HEK293 (cell line): ENCODE measurements around the gene MDM4.
"Not testable (repeated sequence)": the region's sequence is repeated elsewhere in the genome, so short reads cannot be mapped to it uniquely, and the experiment has no call there.

ENCODE experiments used
- CTCF ChIA-PET: fragments of 350-600 bp; formaldehyde crosslinking; extraction: SDS; loops from one replicate; lab custom pipeline; 2021; ENCODE audit warnings: antibody characterized with exemption; lab: Yijun Ruan, JAX
- POLR2A ChIA-PET: fragments of 300-600 bp; formaldehyde crosslinking; extraction: SDS; loops from one replicate; lab custom pipeline; 2020; ENCODE audit warnings: antibody characterized with exemption, inconsistent platforms; lab: Yijun Ruan, JAX
- H3K27ac ChIP-seq: fragments of 200-500 bp; sonication (Bioruptor generic); 2 replicates; pipeline ENCODE4 v1.5.1; 2014; ENCODE audit warnings: low read depth, low read length, control low read depth, inconsistent platforms; ENCODE audit errors: extremely low read depth
- H3K36me3 ChIP-seq, 2 experiments: fragments of 200-500 bp in 1 of 2; sonication (Bioruptor generic) in 1 of 2; 1 replicate in 1 of 2; 2 replicates in 1 of 2; pipeline ENCODE4 v1.5.1; 2014 to 2017; ENCODE audit warnings: inconsistent platforms in 2 of 2, low read length in 2 of 2; ENCODE audit not compliant: control insufficient read depth in 2 of 2, insufficient read depth in 1 of 2
- H3K4me1 ChIP-seq: fragments of 200-500 bp; sonication (Bioruptor generic); 2 replicates; pipeline ENCODE4 v1.5.1; 2014; ENCODE audit warnings: mild to moderate bottlenecking, low read length, inconsistent platforms; ENCODE audit not compliant: control insufficient read depth, insufficient read depth
- H3K4me3 ChIP-seq: 2 replicates; pipeline ENCODE4 v1.5.1; 2011; ENCODE audit warnings: low read depth, mild to moderate bottlenecking, control low read depth, low read length, moderate library complexity
- H3K9me3 ChIP-seq: fragments of 200-500 bp; sonication (Bioruptor generic); 2 replicates; pipeline ENCODE4 v1.5.1; 2014; ENCODE audit warnings: low read depth, low read length, inconsistent platforms; ENCODE audit not compliant: control insufficient read depth, insufficient read depth
- GLIS1 ChIP-seq: fragments of 450-650 bp; formaldehyde crosslinking; IDR thresholded peaks from 2 replicates; pipeline ENCODE4 v1.5.1; 2016; ENCODE audit warnings: missing biosample characterization, missing genetic modification characterization
- OVOL3 ChIP-seq: fragments of 450-650 bp; formaldehyde crosslinking; IDR thresholded peaks from 2 replicates; pipeline ENCODE4 v1.5.1; 2016; ENCODE audit warnings: missing biosample characterization, missing genetic modification characterization
- SETDB1 ChIP-seq: IDR thresholded peaks from one replicate; pipeline ENCODE4 v1.6.1; 2017; ENCODE audit warnings: mild to moderate bottlenecking, low read length, moderate library complexity, mixed read lengths; ENCODE audit not compliant: insufficient read length
- ZBTB48 ChIP-seq: fragments of 450-650 bp; formaldehyde crosslinking; IDR thresholded peaks from 2 replicates; pipeline ENCODE4 v1.5.1; 2016; ENCODE audit warnings: missing biosample characterization, missing genetic modification characterization
- ZNF132 ChIP-seq: fragments of 450-650 bp; formaldehyde crosslinking; IDR thresholded peaks from 2 replicates; pipeline ENCODE4 v1.5.1; 2017; ENCODE audit warnings: missing biosample characterization, missing genetic modification characterization, borderline replicate concordance
- ZNF394 ChIP-seq: fragments of 450-650 bp; formaldehyde crosslinking; IDR thresholded peaks from 2 replicates; pipeline ENCODE4 v1.5.1; 2016; ENCODE audit warnings: missing biosample characterization, missing genetic modification characterization, mild to moderate bottlenecking, moderate library complexity, borderline replicate concordance
- ZNF596 ChIP-seq: fragments of 450-650 bp; IDR thresholded peaks from 2 replicates; pipeline ENCODE4 v1.5.0; 2018; ENCODE audit warnings: missing biosample characterization, mild to moderate bottlenecking, missing genetic modification characterization, moderate library complexity
- ZNF777 ChIP-seq: fragments of 450-650 bp; formaldehyde crosslinking; IDR thresholded peaks from 2 replicates; pipeline ENCODE4 v1.5.1; 2017; ENCODE audit warnings: missing biosample characterization, missing genetic modification characterization, borderline replicate concordance
- TF ChIP-seq, protein P1 (sequence below): fragments of 450-650 bp; formaldehyde crosslinking; IDR thresholded peaks from 2 replicates; pipeline ENCODE4 v1.5.1; 2017; ENCODE audit warnings: missing biosample characterization, missing genetic modification characterization
- TF ChIP-seq, protein P2 (sequence below): fragments of 450-650 bp; IDR thresholded peaks from 2 replicates; pipeline ENCODE4 v1.5.1; 2018; ENCODE audit warnings: missing biosample characterization, missing genetic modification characterization
- TF ChIP-seq, protein P3 (sequence below): fragments of 450-650 bp; formaldehyde crosslinking; conservative IDR thresholded peaks from 2 replicates; pipeline ENCODE4 v1.5.1; 2016; ENCODE audit warnings: low read depth, missing biosample characterization, missing genetic modification characterization
- TF ChIP-seq, protein P4 (sequence below): fragments of 450-650 bp; formaldehyde crosslinking; IDR thresholded peaks from 2 replicates; pipeline ENCODE4 v1.5.1; 2016; ENCODE audit warnings: missing biosample characterization, missing genetic modification characterization

The MDM4 gene

DNA sequence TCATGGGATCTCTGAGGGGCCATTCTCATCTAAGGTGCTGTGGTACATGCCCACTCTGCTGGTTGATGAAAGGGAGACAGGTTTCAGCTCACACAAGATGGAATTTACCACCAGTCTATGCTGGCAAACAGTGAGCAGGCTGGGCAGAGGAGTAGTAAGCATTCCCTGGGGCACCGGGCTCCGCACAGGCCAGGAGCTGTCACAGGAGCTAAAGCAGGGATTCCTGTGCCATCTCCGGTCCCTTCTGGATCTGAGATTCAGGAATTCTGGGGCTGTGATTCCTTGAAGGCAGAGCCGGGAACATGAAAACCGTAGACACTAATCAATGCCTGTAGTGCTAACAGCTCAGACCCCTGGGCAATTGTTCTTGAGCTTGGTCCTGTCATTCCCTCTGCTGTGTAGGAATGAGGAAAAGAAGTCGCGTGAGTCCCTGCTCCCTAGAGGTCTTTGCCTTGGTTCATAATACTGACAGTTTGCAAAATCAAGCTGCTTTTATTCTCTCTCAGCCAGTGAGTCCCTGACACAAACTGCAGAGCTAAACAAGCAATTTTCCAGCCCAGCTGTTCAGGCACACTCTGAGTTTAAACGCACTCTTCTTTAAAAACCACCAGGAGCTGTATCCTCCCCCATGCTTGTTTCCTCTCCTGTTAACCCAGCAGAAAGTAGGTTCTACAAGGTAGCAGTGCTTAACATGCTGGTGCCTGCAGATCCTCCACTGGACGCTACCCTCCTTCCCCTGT is 52.5 kb downstream of the MDM4 start:
- Histone ChIP-seq H3K27ac (no peak overlapping the region), H3K9me3 (no peaks in the 10 kb centered on the region), H3K4me3 (no peak overlapping the region), H3K4me1 (no peaks in the 10 kb centered on the region), H3K36me3 (no peaks in the 10 kb centered on the region)
- POLR2A ChIA-PET, result no interaction called here
- TF ChIP-seq OVOL3 (tag by site-specific recombination) (no peak), ZNF596 (no peak)
- TF ChIP-seq, all 188 proteins: peak for 0
- CTCF ChIA-PET, result interaction anchor here (1.0 to 19.5 kb wide), 5 partner anchors 194 to 374 kb away, joined by 3 to 401 read pairs (median 4); no protein-coding TSS in a partner anchor

DNA sequence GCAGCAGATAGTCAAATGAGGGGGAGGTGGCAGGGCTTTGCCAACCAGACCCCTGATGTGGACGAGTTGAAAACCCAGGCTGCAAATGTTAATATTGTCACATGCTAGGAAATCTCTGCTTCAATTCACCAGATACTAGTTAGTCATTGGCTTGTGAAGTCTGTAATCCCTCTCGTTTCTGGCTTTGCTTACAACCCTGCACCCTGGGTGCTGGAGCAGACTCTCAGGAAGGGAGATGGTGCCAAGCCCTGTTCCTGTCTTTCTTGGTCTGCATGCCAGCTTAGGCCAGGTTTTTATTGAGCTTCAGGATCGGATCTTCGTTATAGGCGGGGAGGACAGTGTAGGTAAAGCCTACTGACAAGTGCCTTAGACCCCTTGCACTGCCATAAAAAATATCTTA is 53.3 kb downstream of the MDM4 start:
- Histone ChIP-seq H3K36me3 (no peaks in the 10 kb centered on the region), H3K4me1 (no peaks in the 10 kb centered on the region), H3K9me3 (no peaks in the 10 kb centered on the region), H3K27ac (no peak overlapping the region), H3K4me3 (no peak overlapping the region)
- ChIA-PET CTCF (interaction anchor here (1.5 to 19.5 kb wide), 4 partner anchors 193 to 373 kb away, joined by 4 to 401 read pairs (median 40); no protein-coding TSS in a partner anchor), POLR2A (no interaction called here)
- TF ChIP-seq ZNF132 (tag by site-specific recombination), result no peak
- TF ChIP-seq, protein P1, sequence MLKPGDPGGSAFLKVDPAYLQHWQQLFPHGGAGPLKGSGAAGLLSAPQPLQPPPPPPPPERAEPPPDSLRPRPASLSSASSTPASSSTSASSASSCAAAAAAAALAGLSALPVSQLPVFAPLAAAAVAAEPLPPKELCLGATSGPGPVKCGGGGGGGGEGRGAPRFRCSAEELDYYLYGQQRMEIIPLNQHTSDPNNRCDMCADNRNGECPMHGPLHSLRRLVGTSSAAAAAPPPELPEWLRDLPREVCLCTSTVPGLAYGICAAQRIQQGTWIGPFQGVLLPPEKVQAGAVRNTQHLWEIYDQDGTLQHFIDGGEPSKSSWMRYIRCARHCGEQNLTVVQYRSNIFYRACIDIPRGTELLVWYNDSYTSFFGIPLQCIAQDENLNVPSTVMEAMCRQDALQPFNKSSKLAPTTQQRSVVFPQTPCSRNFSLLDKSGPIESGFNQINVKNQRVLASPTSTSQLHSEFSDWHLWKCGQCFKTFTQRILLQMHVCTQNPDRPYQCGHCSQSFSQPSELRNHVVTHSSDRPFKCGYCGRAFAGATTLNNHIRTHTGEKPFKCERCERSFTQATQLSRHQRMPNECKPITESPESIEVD, result no peak

DNA sequence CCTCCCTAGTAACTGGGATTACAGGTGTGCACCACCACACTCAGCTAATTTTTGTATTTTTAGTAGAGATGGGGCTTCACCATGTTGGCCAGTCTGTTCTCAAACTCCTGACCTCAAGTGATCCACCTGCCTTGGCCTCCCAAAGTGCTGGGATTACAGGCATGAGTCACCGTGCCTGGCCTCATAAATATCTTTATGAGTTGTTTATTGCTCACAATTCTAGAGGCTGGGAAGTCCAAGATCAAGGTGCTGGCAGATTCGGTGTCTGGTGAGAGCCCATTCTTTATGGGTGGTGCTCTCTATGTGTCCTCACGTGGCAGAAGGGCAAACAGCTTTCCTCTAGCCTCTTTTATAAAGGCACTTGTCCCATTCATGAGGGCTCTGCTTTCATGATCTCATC is 53.8 kb downstream of the MDM4 start:
- H3K9me3 ChIP-seq, POLR2A ChIA-PET, H3K4me1 ChIP-seq, H3K4me3 ChIP-seq, H3K27ac ChIP-seq, H3K36me3 ChIP-seq: not testable (repeated sequence)
- CTCF ChIA-PET, result interaction anchor here (3.0 to 19.5 kb wide), 2 partner anchors 194 to 236 kb away, joined by 11 to 401 read pairs; no protein-coding TSS in a partner anchor
- TF ChIP-seq SETDB1 (peak; percentile 59), GLIS1 (tag by site-specific recombination) (peak; percentile 34; the same call in 1 of the 2 replicates)

DNA sequence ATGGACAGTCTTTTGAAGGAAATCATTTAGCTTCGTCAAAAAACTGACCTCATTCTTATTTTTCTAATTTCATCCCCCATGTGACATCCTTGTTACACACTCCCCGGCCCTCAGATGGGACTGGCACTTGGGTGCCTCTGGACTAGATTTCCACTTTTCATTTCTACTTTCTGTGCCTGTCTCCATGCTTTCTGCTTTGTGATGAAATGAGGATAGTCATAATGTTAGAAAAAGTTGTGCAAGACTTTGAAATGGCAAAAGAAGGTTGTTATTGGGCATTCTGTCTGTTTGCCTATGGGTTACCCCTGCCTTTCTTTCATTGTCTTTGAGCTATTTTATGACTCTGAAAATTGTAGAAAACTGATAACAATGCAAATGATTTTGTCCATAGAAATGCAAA is 54.9 kb downstream of the MDM4 start:
- CTCF ChIA-PET, result interaction anchor here (0.7 to 19.5 kb wide), 4 partner anchors 12 to 406 kb away, joined by 3 to 401 read pairs (median 7); no protein-coding TSS in a partner anchor
- H3K27ac ChIP-seq, result no peak overlapping the region
- TF ChIP-seq, protein P2, sequence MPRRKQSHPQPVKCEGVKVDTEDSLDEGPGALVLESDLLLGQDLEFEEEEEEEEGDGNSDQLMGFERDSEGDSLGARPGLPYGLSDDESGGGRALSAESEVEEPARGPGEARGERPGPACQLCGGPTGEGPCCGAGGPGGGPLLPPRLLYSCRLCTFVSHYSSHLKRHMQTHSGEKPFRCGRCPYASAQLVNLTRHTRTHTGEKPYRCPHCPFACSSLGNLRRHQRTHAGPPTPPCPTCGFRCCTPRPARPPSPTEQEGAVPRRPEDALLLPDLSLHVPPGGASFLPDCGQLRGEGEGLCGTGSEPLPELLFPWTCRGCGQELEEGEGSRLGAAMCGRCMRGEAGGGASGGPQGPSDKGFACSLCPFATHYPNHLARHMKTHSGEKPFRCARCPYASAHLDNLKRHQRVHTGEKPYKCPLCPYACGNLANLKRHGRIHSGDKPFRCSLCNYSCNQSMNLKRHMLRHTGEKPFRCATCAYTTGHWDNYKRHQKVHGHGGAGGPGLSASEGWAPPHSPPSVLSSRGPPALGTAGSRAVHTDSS (tag by site-specific recombination), result no peak
- no peak for TF ChIP-seq ZBTB48 (tag by site-specific recombination)
- TF ChIP-seq ZNF394, result no peak
- TF ChIP-seq, protein P3, sequence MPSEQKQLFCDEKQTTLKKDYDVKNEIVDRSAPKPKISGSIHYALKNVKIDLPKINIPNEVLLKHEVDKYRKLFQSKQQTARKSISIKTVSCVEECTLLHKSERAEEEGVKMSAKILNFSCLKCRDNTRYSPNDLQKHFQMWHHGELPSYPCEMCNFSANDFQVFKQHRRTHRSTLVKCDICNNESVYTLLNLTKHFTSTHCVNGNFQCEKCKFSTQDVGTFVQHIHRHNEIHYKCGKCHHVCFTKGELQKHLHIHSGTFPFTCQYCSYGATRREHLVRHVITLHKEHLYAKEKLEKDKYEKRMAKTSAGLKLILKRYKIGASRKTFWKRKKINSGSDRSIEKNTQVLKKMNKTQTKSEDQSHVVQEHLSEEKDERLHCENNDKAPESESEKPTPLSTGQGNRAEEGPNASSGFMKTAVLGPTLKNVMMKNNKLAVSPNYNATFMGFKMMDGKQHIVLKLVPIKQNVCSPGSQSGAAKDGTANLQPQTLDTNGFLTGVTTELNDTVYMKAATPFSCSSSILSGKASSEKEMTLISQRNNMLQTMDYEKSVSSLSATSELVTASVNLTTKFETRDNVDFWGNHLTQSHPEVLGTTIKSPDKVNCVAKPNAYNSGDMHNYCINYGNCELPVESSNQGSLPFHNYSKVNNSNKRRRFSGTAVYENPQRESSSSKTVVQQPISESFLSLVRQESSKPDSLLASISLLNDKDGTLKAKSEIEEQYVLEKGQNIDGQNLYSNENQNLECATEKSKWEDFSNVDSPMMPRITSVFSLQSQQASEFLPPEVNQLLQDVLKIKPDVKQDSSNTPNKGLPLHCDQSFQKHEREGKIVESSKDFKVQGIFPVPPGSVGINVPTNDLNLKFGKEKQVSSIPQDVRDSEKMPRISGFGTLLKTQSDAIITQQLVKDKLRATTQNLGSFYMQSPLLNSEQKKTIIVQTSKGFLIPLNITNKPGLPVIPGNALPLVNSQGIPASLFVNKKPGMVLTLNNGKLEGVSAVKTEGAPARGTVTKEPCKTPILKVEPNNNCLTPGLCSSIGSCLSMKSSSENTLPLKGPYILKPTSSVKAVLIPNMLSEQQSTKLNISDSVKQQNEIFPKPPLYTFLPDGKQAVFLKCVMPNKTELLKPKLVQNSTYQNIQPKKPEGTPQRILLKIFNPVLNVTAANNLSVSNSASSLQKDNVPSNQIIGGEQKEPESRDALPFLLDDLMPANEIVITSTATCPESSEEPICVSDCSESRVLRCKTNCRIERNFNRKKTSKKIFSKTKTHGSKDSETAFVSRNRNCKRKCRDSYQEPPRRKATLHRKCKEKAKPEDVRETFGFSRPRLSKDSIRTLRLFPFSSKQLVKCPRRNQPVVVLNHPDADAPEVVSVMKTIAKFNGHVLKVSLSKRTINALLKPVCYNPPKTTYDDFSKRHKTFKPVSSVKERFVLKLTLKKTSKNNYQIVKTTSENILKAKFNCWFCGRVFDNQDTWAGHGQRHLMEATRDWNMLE (tag by site-specific recombination), result no peak
- TF ChIP-seq ZNF777 (tag by site-specific recombination), result no peak
- TF ChIP-seq, protein P4, sequence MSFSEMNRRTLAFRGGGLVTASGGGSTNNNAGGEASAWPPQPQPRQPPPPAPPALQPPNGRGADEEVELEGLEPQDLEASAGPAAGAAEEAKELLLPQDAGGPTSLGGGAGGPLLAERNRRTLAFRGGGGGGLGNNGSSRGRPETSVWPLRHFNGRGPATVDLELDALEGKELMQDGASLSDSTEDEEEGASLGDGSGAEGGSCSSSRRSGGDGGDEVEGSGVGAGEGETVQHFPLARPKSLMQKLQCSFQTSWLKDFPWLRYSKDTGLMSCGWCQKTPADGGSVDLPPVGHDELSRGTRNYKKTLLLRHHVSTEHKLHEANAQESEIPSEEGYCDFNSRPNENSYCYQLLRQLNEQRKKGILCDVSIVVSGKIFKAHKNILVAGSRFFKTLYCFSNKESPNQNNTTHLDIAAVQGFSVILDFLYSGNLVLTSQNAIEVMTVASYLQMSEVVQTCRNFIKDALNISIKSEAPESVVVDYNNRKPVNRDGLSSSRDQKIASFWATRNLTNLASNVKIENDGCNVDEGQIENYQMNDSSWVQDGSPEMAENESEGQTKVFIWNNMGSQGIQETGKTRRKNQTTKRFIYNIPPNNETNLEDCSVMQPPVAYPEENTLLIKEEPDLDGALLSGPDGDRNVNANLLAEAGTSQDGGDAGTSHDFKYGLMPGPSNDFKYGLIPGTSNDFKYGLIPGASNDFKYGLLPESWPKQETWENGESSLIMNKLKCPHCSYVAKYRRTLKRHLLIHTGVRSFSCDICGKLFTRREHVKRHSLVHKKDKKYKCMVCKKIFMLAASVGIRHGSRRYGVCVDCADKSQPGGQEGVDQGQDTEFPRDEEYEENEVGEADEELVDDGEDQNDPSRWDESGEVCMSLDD (tag by site-specific recombination), result no peak

More for the DNA sequence above, 54.9 kb downstream of the MDM4 start:
- POLR2A ChIA-PET, result no interaction called here
- Histone ChIP-seq H3K4me3 (no peak overlapping the region), H3K4me1 (no peaks in the 10 kb centered on the region), H3K9me3 (no peaks in the 10 kb centered on the region), H3K36me3 (no peaks in the 10 kb centered on the region)
